ENCODE measurements around the gene H6PD.

GRCh38 chr1:9303916-9304315, 69.3 kb downstream of the H6PD start:
- no peak for TF ChIP-seq MAX (IDR thresholded peaks at IDR 0.05)
- TF ChIP-seq EP300 (IDR thresholded peaks at IDR 0.05; ENCODE audit: borderline replicate concordance): no peak
- no peak for TF ChIP-seq YY1 (IDR thresholded peaks at IDR 0.05; ENCODE audit: low read depth)
- TF ChIP-seq TAF1 (IDR thresholded peaks at IDR 0.05; ENCODE audit: low read depth): no peak
- TF ChIP-seq RAD21 (IDR thresholded peaks at IDR 0.05; ENCODE audit: low read depth): no peak
- TF ChIP-seq TCF12 (IDR thresholded peaks at IDR 0.05; ENCODE audit: low read depth): no peak
- TF ChIP-seq REST (IDR thresholded peaks at IDR 0.05; ENCODE audit: low read depth): no peak

All from Ishikawa (cell line).